Thoracic aorta (tissue), 2 donors: ENCODE measurements around the gene INTS6. TPM values are rescaled to one million over a fixed set of nuclear protein-coding genes. Genes with fewer than 3 reads are reported as not detected.

Experiments used
- ATAC-seq: fragments of 150-250 bp; one replicate; pipeline ENCODE4 v1.8.0; 2017; ENCODE audit warnings: low read depth; ENCODE audit not compliant: insufficient number of reproducible peaks, low FRiP score
- DNase-seq: peaks from one replicate; pipeline ENCODE4 v3.0.0-alpha.2; 2020; ENCODE audit warnings: low spot score
- H3K27ac ChIP-seq, 2 donors: fragments of 200-600 bp; sonication (generic); 1 replicate in 1 of 2; 2 replicates in 1 of 2; pipeline ENCODE4 v1.5.1; 2016; ENCODE audit warnings: mild to moderate bottlenecking in 2 of 2, moderate library complexity in 2 of 2
- H3K27me3 ChIP-seq: fragments of 200-600 bp; sonication (generic); replicated peaks from 2 replicates; pipeline ENCODE4 v1.6.0; 2016; ENCODE audit warnings: mild to moderate bottlenecking; ENCODE audit not compliant: insufficient read depth
- H3K36me3 ChIP-seq: fragments of 200-600 bp; sonication (generic); one replicate; pipeline ENCODE4 v1.5.1; 2016
- H3K4me1 ChIP-seq, 2 donors: fragments of 200-600 bp; sonication (generic); 1 replicate in 1 of 2; 2 replicates in 1 of 2; pipeline versions ENCODE4 v1.5.1 to v1.6.0; 2016; ENCODE audit warnings: low read depth in 2 of 2, mild to moderate bottlenecking in 1 of 2; ENCODE audit not compliant: control insufficient read depth in 1 of 2
- H3K4me3 ChIP-seq: fragments of 200-600 bp; sonication (generic); 2 replicates; pipeline ENCODE4 v1.5.1; 2016; ENCODE audit warnings: mild to moderate bottlenecking
- H3K9me3 ChIP-seq: fragments of 200-600 bp; sonication (generic); 2 replicates; pipeline ENCODE4 v1.5.1; 2016
- CTCF ChIP-seq: fragments of 200-600 bp; sonication (generic); IDR thresholded peaks from one replicate; pipeline ENCODE4 v1.5.1; 2019; ENCODE audit warnings: antibody characterized with exemption
- total RNA-seq, 2 donors: library from RNA; depleted of rRNA; stranded (reverse); fragments of >200 nt; gene quantifications; one replicate each; pipeline versions ENCODE4 v1.1.0 to v1.2.3, GENCODE V29; 2016

The INTS6 gene
- total RNA-seq, 2 donors from 2014 or later: 20.7 to 34.8 TPM

GRCh38 chr13:51324714-51325420, 128.0 kb downstream of the INTS6 start:
- TF ChIP-seq CTCF: no peak
- ATAC-seq (no peak), DNase-seq (no peak)
- H3K4me3 ChIP-seq: no peak overlapping the region
- H3K36me3 ChIP-seq: no peaks in the 10 kb centered on the region
- peaks cover 7 to 15% of the 10 kb centered on the region in 2 donors for H3K4me1 ChIP-seq
- H3K27ac ChIP-seq: no peak overlapping the region
- no peaks in the 10 kb centered on the region for H3K9me3 ChIP-seq
- H3K27me3 ChIP-seq: no peaks in the 10 kb centered on the region

- no peak for DNase-seq
- Histone ChIP-seq H3K36me3 (no peaks in the 10 kb centered on the region), H3K27ac (no peak overlapping the region), H3K4me3 (no peak overlapping the region), H3K4me1 (peaks cover 7 to 15% of the 10 kb centered on the region in 2 donors), H3K27me3 (no peaks in the 10 kb centered on the region), H3K9me3 (no peaks in the 10 kb centered on the region)
- no peak for TF ChIP-seq CTCF
- ATAC-seq: no peak
Observed at GRCh38 chr13:51323824-51324511, 128.9 kb downstream of the INTS6 start.

- H3K36me3 ChIP-seq: no peaks in the 10 kb centered on the region
- H3K27me3 ChIP-seq: no peaks in the 10 kb centered on the region
- DNase-seq: no peak
- no peak overlapping the region for H3K4me3 ChIP-seq
- peaks cover 7 to 15% of the 10 kb centered on the region in 2 donors for H3K4me1 ChIP-seq
- ATAC-seq: no peak
- no peak for TF ChIP-seq CTCF
- H3K9me3 ChIP-seq: no peaks in the 10 kb centered on the region
- no peak overlapping the region for H3K27ac ChIP-seq
Observed at GRCh38 chr13:51322826-51323225, 130.0 kb downstream of the INTS6 start.

GRCh38 chr13:51321836-51322235, 131.0 kb downstream of the INTS6 start:
- no peak for TF ChIP-seq CTCF
- H3K4me3 ChIP-seq: no peak overlapping the region
- ATAC-seq (no peak), DNase-seq (no peak)
- no peaks in the 10 kb centered on the region for H3K27me3 ChIP-seq
- H3K9me3 ChIP-seq: no peaks in the 10 kb centered on the region
- H3K4me1 ChIP-seq: peaks cover 7 to 21% of the 10 kb centered on the region in 2 donors
- H3K27ac ChIP-seq: no peak overlapping the region
- H3K36me3 ChIP-seq: no peaks in the 10 kb centered on the region

- no peak for TF ChIP-seq CTCF
- Histone ChIP-seq H3K4me1 (peaks cover 7 to 37% of the 10 kb centered on the region in 2 donors), H3K36me3 (no peaks in the 10 kb centered on the region), H3K27me3 (no peaks in the 10 kb centered on the region), H3K4me3 (no peak overlapping the region), H3K9me3 (no peaks in the 10 kb centered on the region), H3K27ac (no peak overlapping the region)
- DNase-seq (no peak), ATAC-seq (no peak)
Observed at GRCh38 chr13:51318876-51319275, 134.0 kb downstream of the INTS6 start.
